Hippocampal formation (tissue), 2 donors: ENCODE measurements around the gene RFTN2.
A peak's percentile ranks its signal among the peaks of the same experiment; 100 is the strongest.
"Not testable (repeated sequence)": the region's sequence is repeated elsewhere in the genome, so short reads cannot be mapped to it uniquely, and the experiment has no call there.

Experiments
- DNase-seq, 2 donors: peaks; one replicate each; lab custom pipeline; 2025; lab: John Stamatoyannopoulos, UW

Gene RFTN2

DNA sequence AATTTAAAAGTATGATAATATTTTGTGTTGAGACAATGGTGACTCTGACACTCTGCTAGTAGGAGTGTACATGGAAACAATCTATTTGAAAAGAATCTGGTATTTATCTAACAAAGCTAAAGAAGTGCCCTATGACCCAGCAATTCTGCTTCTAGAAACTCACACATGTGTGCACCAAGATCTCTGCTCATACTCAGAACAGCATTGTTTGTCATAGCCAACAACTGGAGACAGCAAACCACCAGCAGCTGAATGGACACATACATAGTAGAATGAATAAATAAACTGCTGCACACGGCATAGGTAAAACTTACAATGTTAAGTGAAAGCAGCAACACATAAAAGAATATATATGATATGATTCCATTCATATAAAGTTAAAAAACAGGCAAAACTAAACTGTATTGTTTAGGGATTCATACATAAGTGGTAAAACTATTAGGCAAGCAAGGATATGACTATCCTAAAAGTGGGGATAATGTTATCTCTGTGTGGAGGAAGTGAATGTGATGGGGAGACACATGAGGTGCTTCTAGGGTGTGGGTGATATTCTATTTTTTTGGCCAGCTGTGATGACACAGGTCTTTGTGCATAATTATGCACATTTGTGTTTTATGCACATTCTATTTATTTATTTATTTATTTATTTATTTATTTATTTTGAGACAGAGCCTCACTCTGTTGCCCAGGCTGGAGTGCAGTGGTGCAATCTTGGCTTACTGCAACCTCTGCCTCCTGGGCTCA lies 71.1 kb downstream of the RFTN2 start:
- DNase-seq: no peak

- DNase-seq: no peak
Measured at GRCh38 chr2:197601726-197602125, 73.7 kb downstream of the RFTN2 start.

- DNase-seq: no peak
Measured at GRCh38 chr2:197600306-197600705, 75.1 kb downstream of the RFTN2 start.

- no peak for DNase-seq
Measured at GRCh38 chr2:197599285-197599965, 76.0 kb downstream of the RFTN2 start.

DNA sequence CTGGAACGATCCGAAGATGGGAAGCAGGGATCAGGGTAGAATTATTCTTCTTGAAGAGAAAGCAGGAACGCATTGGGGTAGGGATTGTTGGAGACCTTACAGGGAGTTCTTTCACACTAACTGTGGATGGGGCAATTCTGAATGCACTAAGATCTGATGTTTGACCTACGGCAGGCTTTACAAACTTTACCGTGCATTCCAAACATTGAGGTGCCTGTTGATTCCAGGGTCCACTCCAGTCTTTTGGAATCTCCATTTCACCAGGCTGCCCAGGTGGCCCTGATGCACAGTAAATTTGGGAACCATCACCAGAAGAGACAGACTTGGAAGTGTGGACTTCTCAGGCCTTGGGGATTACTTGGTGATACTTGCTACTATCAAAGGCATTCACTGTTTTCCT lies 76.9 kb downstream of the RFTN2 start:
- no peak for DNase-seq

- no peak for DNase-seq
Measured at GRCh38 chr2:197597166-197597565, 78.2 kb downstream of the RFTN2 start.

DNA sequence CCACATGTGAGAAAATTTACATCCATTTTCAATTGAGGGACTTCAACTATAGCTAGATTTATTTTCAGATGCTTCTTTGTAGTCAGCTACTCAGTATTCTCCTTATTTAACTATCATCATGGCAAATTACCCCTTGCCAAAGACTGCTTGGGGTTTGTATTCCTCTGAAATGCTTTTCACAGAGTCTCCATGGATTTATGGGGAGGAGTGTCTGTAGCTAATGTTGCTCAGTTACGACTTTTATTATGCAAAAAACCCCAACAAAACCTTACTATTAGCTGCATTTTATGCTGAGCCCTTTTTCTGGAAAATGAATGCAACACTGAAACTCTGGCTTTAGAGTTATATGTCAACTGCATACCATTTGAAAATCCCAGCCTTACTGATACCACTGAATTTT lies 78.6 kb downstream of the RFTN2 start:
- DNase-seq: peak in 1 of 2 donors; percentile 43

- DNase-seq: no peak
Measured at GRCh38 chr2:197591339-197592072, 83.9 kb downstream of the RFTN2 start.

- DNase-seq: not testable (repeated sequence)
Measured at GRCh38 chr2:197587255-197587654, 88.1 kb downstream of the RFTN2 start.

GRCh38 chr2:197580166-197580565 lies 95.2 kb downstream of the RFTN2 start:
- DNase-seq: not testable (repeated sequence)

DNA sequence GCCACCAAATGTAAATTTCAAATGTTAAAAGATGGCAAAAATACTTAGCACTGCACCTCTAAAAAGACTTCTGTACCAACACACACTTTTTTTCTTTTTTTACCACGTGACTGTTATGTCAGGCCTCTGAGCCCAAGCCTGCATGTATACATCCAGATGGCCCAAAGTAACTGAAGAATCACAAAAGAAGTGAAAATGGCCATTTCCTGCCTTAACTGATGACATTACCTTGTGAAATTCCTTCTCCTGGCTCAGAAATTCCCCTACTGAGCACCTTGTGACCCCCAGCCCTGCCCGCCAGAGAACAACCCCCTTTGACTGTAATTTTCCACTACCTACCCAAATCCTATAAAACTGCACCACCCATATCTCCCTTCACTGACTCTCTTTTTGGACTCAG lies 97.1 kb downstream of the RFTN2 start:
- DNase-seq: not testable (repeated sequence)

DNA sequence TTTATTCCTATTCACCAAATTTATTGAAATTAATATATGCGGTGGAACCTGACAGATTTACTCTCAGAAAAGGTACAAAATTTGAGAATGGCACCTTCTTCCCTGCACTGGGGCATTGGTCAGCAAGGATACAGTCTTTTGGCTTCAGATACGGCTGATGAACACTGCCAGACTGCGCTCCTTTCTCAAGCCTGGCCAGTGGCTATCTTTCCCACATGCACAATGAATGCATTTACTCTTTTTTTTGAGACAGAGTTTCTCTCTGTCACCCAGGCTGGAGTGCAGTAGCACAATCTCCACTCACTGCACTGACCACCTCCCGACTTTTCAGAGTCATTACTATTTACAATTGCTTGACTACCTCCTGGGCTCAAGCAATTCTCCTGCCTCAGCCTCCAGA lies 97.9 kb downstream of the RFTN2 start:
- DNase-seq: peak in 1 of 2 donors; percentile 10

DNA sequence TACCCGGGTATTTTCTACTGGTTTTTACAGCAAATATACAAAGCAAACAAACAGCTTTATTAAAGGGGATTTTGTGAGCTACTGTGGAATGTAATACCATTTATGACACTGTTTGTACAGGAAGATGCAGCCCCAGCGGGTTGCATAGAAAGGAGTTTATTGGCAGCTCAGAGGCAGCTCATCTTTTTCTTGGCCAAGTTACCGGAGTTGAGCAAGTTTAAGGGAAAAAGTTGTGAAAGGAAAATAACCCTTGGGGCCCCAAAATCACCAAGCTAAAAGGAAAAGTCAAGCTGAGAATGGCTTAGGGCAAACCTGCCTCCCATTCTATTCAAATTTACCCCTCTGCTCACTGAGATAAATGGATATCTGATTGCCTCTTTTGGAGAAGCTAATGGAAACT lies 98.8 kb downstream of the RFTN2 start:
- DNase-seq: no peak

GRCh38 chr2:197575987-197576386 lies 99.4 kb downstream of the RFTN2 start:
- no peak for DNase-seq

DNA sequence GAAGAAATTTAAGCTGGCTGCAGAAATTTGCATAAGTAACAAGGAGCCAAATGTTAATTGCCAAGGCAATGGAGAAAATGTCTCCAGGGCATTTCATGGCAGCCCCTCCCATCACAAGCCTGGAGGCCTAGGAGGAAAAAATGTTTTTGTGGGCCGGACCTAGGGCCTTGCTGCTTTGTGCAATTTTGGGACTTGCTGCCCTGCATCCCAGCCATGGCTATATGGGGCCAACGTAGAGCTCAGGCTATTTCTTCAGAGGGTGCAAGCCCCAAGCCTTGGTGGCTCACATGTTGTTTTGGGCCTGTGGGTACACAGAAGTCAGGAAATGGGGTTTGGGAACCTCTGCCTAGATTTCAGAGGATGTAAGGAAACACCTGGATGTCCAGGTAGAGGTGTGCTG lies 101.8 kb downstream of the RFTN2 start:
- no peak for DNase-seq

DNA sequence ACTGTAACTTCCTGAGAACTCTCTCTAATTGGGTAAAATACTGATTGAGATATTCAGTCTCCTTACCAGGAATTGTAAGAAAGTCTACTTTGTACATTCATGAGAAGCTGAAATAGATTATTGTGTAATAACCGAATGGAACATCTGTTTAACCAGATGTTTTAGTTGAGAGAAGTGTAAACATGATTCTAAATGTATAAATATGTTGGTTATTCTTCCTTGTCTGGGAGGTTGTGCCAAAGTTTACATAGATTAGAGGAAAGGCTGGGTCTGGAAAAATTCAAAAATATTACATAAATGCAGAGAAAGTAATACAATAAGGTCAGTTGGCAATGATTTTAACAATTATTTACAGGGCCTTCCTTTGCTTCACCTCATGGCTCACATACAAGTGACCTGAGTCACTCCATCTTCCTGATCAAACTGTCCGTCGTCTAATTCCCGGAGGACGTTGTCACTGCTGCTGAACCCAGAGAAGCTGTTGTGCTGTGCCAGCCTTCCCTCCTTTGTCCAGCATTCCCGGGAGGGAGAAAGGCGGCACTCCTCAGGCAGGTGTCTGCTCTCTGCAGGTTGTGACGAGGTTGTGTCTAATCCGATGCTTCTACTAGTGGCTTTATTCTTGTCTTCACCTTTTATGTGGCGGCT lies 103.6 kb downstream of the RFTN2 start:
- DNase-seq: no peak

- peak in 1 of 2 donors; percentile 60 for DNase-seq
Measured at GRCh38 chr2:197560146-197560665, 115.2 kb downstream of the RFTN2 start.

- DNase-seq: peak in 1 of 2 donors; percentile 41
Measured at GRCh38 chr2:197559681-197560080, 115.7 kb downstream of the RFTN2 start.

DNA sequence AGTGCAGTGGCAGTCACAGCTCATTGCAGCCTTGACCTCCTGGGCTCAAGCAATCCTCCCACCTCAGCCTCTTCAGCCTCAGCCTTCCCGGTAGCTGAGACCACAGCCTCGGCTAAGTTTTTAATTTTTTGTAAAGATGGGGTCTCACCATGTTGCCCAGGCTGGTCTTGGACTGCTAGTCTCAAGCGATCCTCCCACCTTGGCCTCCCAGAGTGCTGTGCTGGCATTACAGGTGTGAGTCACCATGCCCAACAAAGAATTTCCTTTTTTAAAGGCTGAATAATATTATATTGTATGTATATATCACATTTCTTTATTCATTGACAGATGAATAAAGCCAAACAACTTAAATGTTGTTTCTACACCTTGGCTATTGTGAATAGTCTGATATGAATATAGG lies 117.0 kb downstream of the RFTN2 start:
- no peak for DNase-seq

DNA sequence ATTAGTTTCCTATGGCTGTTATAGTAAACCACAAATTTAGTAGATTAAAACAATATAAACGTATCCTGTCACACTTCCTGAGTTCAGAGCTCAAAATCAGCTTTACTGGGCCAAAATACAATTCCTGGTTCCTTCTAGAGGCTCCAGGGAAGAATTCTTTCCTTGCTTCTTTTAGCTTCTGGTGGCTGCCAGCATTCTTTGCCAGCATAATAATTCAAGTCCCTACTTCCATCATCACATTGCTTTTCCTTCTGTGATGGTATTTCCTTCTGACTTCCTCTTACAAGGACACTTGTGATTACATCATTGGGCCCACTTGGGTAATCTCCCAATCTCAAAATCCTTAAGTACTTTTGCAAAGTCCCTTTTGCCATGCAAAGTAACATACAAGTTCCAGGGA lies 118.9 kb downstream of the RFTN2 start:
- DNase-seq: peak in 1 of 2 donors; percentile 18

- DNase-seq: no peak
Measured at GRCh38 chr2:197555467-197555866, 119.9 kb downstream of the RFTN2 start.

- DNase-seq: not testable (repeated sequence)
Measured at GRCh38 chr2:197551260-197551659, 124.1 kb downstream of the RFTN2 start.
